ENCODE measurements around the gene TRPM7.

The TRPM7 gene

DNA sequence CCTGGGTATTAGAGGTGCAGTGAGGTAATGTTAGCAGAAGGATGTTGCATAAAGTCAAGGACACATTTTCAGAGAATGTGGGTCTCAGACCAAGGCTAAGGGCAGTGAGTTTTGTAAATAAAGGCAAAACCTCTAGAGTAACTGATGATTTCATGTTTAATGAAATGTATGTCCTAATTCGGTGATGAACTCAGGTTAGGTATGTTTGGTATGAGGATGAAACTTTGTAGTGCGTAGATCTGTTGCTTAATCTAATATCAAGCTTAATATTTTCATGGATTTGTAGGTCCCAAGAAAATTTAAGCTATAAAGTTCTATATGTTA lies 143.7 kb downstream of the TRPM7 start:
- POLR2A ChIA-PET, result no interaction called here
- no peak for TF ChIP-seq SP1 (IDR thresholded peaks at IDR 0.05)
- no peak for TF ChIP-seq L3MBTL2 (conservative IDR thresholded peaks at IDR 0.05)
- TF ChIP-seq ELF4 (IDR thresholded peaks at IDR 0.05), result no peak
- no peak for TF ChIP-seq HDGF (IDR thresholded peaks at IDR 0.05; ENCODE audit: borderline replicate concordance)
- TF ChIP-seq ARNT (IDR thresholded peaks at IDR 0.05), result no peak
- TF ChIP-seq NFRKB (IDR thresholded peaks at IDR 0.05), result no peak
- no peak for TF ChIP-seq SUZ12 (IDR thresholded peaks at IDR 0.05)
- TF ChIP-seq FOXK2 (IDR thresholded peaks at IDR 0.05), result no peak
- no peak for TF ChIP-seq FOXA1 (IDR thresholded peaks at IDR 0.05)
- TF ChIP-seq, protein P1, sequence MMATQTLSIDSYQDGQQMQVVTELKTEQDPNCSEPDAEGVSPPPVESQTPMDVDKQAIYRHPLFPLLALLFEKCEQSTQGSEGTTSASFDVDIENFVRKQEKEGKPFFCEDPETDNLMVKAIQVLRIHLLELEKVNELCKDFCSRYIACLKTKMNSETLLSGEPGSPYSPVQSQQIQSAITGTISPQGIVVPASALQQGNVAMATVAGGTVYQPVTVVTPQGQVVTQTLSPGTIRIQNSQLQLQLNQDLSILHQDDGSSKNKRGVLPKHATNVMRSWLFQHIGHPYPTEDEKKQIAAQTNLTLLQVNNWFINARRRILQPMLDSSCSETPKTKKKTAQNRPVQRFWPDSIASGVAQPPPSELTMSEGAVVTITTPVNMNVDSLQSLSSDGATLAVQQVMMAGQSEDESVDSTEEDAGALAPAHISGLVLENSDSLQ (IDR thresholded peaks at IDR 0.05), result no peak
- no peak for TF ChIP-seq FOXM1 (IDR thresholded peaks at IDR 0.05; ENCODE audit: borderline replicate concordance)
- no peak for TF ChIP-seq BHLHE40 (IDR thresholded peaks at IDR 0.05; ENCODE audit: borderline replicate concordance)
- no peak for TF ChIP-seq LEF1 (IDR thresholded peaks at IDR 0.05; ENCODE audit: borderline replicate concordance)
- no peak for DNase-seq (ENCODE audit: extremely low spot score)
- CTCF ChIA-PET, result no interaction called here

DNA sequence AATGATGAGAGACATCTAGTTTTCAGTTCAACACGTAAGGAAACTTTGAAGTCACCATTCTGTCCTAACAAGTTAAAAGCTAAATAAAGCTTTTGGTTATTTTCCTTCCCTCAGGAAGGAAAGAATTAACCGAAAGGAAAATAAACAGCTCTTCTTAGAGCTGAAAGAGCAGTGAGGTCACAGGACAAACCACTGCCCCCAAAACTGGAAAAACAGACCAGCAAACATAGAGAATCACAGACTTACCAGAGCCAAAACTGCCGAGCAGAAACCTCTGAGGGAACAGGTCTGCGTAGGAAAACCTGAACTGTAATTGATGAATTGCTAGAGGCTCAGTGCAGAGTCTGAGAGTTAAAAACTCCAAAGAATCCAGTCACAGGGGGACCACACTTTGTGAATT lies 154.8 kb downstream of the TRPM7 start:
- ChIA-PET CTCF (no interaction called here), POLR2A (no interaction called here)
- TF ChIP-seq SUZ12 (IDR thresholded peaks at IDR 0.05) (no peak), L3MBTL2 (conservative IDR thresholded peaks at IDR 0.05) (no peak), BHLHE40 (IDR thresholded peaks at IDR 0.05; ENCODE audit: borderline replicate concordance) (no peak)
- DNase-seq (ENCODE audit: extremely low spot score), result no peak

DNA sequence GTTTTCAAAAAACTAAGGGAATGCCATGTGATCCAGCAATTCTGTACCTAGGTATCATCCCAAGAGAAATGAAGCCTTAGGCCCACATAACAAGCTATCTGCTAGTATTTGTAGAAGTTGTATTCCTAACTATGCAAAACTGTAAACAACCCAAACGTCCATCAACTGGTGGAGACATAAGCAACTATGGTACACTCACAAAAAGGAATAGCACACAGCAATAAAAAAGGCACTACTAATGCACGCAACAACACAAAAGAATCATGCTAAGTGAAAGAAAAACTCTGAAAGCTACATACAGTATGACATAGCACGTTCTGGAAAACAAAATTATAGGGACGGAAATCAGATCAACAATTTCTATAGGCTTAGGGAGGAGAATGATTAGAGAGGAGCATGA lies 155.4 kb downstream of the TRPM7 start:
- ChIA-PET CTCF (no interaction called here), POLR2A (no interaction called here)
- DNase-seq (ENCODE audit: extremely low spot score), result no peak
- no peak for TF ChIP-seq ELF4 (IDR thresholded peaks at IDR 0.05)
- no peak for TF ChIP-seq LEF1 (IDR thresholded peaks at IDR 0.05; ENCODE audit: borderline replicate concordance)
- no peak for TF ChIP-seq BHLHE40 (IDR thresholded peaks at IDR 0.05; ENCODE audit: borderline replicate concordance)
- TF ChIP-seq, protein P1 (IDR thresholded peaks at IDR 0.05), result no peak
- no peak for TF ChIP-seq FOXM1 (IDR thresholded peaks at IDR 0.05; ENCODE audit: borderline replicate concordance)

DNA sequence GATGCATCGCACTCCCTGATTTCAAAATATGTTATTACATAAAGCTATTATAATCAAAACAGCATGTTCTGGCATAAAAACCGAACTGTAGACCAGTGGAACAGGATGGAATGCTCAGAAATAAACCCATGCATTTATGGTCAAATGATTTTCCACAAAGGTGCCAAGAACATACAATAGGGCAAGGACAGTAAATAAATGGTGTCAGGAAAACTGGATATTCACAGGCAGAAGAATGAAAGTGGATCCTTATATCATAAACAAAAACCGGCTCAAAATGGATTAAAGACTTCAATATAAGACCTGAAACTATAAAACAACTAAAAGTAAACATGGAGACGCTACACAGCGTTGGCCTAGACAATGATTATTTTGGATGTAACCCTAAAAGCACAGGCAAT lies 162.7 kb downstream of the TRPM7 start:
- DNase-seq (ENCODE audit: extremely low spot score), result no peak
- POLR2A ChIA-PET, result no interaction called here
- TF ChIP-seq ELF4 (IDR thresholded peaks at IDR 0.05) (no peak), FOXM1 (IDR thresholded peaks at IDR 0.05; ENCODE audit: borderline replicate concordance) (no peak), NFRKB (IDR thresholded peaks at IDR 0.05) (no peak)
- CTCF ChIA-PET, result no interaction called here

DNA sequence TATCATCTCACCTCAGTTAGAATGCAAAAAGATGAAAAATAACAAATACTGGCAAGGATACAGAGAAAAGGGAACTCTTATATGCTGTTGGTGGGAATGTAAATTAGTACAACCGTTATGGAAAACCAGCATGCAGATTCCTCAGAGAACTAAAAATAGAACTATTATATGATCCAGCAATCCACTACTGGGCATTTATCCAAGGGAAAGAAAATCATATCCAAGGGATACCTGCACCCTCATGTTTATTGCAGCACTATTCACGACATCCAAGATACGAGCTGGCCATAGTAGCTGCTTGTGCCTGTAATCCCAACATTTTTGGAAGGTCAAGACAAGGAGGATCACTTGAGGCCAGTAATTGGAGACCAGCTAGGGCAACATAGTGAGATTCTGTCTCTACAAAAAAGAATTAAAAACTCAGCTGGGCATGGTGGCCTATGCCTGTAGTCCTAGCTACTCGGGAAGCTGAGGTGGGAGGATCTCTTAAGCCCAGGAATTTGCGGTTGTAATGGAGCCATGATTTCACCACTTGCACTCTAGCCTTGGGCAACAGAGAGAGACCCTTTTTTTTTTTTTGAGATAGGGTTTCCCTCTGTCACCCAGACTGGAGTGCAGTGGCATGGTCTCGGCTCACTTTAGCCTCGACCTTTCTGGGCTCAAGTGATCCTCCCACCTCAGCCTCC lies 166.7 kb downstream of the TRPM7 start:
- DNase-seq (ENCODE audit: extremely low spot score), result no peak
- TF ChIP-seq ELF4 (IDR thresholded peaks at IDR 0.05) (no peak), HDGF (IDR thresholded peaks at IDR 0.05; ENCODE audit: borderline replicate concordance) (no peak), FOXK2 (IDR thresholded peaks at IDR 0.05) (no peak), CTBP1 (IDR thresholded peaks at IDR 0.05; ENCODE audit: borderline replicate concordance) (no peak), TARDBP (IDR thresholded peaks at IDR 0.05) (no peak), FOXA1 (IDR thresholded peaks at IDR 0.05) (no peak), L3MBTL2 (conservative IDR thresholded peaks at IDR 0.05) (no peak), LEF1 (IDR thresholded peaks at IDR 0.05; ENCODE audit: borderline replicate concordance) (no peak), NFRKB (IDR thresholded peaks at IDR 0.05) (no peak), ARNT (IDR thresholded peaks at IDR 0.05) (no peak)
- TF ChIP-seq, protein P1 (IDR thresholded peaks at IDR 0.05), result no peak
- ChIA-PET CTCF (no interaction called here), POLR2A (no interaction called here)

DNA sequence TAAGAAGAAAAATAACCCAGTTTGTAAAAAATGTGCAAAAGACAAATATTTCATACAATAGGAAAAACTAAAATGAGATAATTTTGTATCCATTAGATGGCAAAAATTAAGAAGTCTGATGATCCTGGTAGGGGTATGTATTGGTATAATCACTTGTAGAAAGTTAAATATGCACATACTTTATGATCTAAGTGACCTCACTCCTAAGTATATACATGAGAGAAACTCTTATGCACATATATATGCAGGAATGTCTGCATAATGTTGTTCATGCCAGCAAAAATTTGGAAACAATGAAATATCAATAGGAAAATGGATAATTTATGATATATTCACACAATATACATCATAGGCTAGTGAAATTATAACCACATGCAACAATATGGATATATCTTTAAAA lies 173.6 kb downstream of the TRPM7 start:
- no peak for DNase-seq (ENCODE audit: extremely low spot score)
- CTCF ChIA-PET, result interaction anchor here (0.7 kb wide), 1 partner anchor 9 kb away, joined by 3 read pairs; no protein-coding TSS in a partner anchor
- TF ChIP-seq HDGF (IDR thresholded peaks at IDR 0.05; ENCODE audit: borderline replicate concordance) (no peak), ZNF384 (IDR thresholded peaks at IDR 0.05) (no peak), ARNT (IDR thresholded peaks at IDR 0.05) (no peak), CTBP1 (IDR thresholded peaks at IDR 0.05; ENCODE audit: borderline replicate concordance) (no peak), TARDBP (IDR thresholded peaks at IDR 0.05) (no peak), FOXK2 (IDR thresholded peaks at IDR 0.05) (no peak), L3MBTL2 (conservative IDR thresholded peaks at IDR 0.05) (no peak), SP1 (IDR thresholded peaks at IDR 0.05) (no peak), LEF1 (IDR thresholded peaks at IDR 0.05; ENCODE audit: borderline replicate concordance) (no peak), NFRKB (IDR thresholded peaks at IDR 0.05) (no peak), SUZ12 (IDR thresholded peaks at IDR 0.05) (no peak)
- POLR2A ChIA-PET, result no interaction called here

Measured in HEK293T (cell line).